Adrenal gland (tissue), 5 donors: Measurements from ENCODE around the gene TFEB.

Source experiments
- CTCF ChIP-seq, 6 experiments: fragments of 450-650 bp in 4 of 6; fragments of 200-600 bp in 2 of 6; sonication (generic) in 1 of 6; IDR thresholded peaks; 1 replicate in 5 of 6; 2 replicates in 1 of 6; pipeline versions ENCODE4 v1.5.1 to v1.8.0; 2016 to 2021; ENCODE audit warnings: antibody characterized with exemption in 6 of 6, mild to moderate bottlenecking in 2 of 6, moderate library complexity in 1 of 6
- POLR2A ChIP-seq, 2 donors: fragments of 450-650 bp; IDR thresholded peaks; one replicate each; pipeline ENCODE4 v1.6.1; 2017; ENCODE audit warnings: antibody characterized with exemption in 2 of 2, mild to moderate bottlenecking in 2 of 2, moderate library complexity in 1 of 2
- donor health status: DM: no; HTN: no; CAD: no.

DNA sequence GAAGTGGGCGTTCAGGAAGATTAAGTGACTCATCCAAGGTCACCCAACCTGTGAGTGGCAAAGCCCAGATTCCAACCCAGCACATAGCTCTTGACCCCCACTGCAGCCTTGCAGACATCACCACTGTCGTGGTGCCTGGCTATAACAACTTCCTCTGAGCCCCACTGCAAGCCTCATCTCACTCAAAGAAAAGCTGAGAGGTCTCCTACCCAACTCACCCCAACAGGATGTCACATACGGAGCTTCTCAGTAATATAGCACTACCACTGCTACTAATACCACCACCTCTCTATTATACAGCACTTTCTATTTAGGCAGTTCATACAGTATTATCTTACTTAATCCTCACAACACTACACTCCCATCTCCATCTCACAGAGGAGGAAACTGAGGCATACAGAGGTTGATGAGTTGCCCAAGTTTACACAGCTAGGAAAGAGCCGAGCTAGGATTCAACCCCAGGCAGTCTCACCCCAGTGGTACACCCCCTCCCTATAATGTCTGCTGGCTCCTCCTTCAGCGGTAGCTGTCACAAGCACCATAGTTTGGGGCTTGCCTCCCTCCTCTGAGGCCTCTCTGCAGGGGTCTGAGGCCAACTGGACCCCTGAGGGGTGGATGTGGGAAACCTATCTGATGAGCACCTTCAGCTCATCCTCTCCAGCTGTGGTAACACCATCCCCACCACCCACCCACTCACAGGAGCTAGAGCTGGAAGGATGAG is 19.5 kb downstream of the TFEB start:
- TF ChIP-seq CTCF (IDR thresholded peaks at IDR 0.05) (no peak), POLR2A (IDR thresholded peaks at IDR 0.05) (no peak)
